Skin of body (tissue), 3 donors: ENCODE results near the gene LMBRD2. TPM values are rescaled to one million over a fixed set of nuclear protein-coding genes. Genes with fewer than 3 reads are reported as not detected.

Experiments
- DNase-seq: peaks from one replicate; lab custom pipeline; 2025; lab: John Stamatoyannopoulos, UW
- small RNA-seq: library from RNA; depleted of rRNA; stranded (forward); fragments of <200 nt; gene quantifications from one replicate; pipeline ENCODE3, GENCODE V24; 2014; ENCODE audit warnings: low replicate concordance
- total RNA-seq: library from RNA; depleted of rRNA; stranded (reverse); fragments of >200 nt; gene quantifications from one replicate; pipeline ENCODE4 v1.2.3, GENCODE V29; 2014

LMBRD2 gene
- total RNA-seq, 1 donor from 2014 or later = 11.3 TPM

DNA sequence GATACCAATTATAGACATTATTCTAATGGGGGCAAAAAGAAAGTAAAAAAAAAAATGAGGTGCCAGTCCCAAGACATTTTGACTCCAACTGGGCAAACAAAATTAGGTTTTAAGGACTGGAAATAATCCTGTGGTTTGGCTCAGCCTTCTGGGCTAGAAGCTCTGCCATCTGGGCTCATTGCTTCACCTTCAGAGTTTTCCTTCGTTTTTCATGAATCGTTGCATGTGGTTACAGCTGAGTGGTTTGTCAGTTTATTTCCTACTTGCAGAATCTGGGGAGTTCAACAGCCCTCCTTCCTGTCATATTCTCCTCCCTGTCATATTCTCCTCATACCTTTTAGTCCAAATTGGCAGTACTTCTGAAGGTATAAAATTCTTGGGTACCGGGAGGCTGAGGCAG lies 97.0 kb downstream of the LMBRD2 start:
- no peak for DNase-seq

DNA sequence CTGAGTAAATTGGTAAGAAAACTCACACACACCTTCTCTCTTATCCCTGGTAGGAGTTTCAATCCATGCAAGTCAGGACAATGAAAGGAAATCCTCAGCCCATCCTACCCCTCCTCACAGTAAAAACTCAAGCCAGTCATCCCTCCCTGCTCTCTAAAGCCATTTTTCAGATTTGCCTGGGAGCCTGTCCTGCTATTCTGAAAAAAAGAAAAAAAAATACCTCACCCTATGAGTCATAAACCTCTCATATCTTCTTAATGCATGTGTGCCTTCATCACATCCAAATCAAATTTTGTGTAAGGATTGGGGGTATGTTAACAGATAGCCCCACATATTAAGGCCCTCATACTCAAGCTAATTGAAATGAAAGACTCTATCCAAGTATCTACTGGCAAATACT lies 99.1 kb downstream of the LMBRD2 start:
- DNase-seq = no peak

DNA sequence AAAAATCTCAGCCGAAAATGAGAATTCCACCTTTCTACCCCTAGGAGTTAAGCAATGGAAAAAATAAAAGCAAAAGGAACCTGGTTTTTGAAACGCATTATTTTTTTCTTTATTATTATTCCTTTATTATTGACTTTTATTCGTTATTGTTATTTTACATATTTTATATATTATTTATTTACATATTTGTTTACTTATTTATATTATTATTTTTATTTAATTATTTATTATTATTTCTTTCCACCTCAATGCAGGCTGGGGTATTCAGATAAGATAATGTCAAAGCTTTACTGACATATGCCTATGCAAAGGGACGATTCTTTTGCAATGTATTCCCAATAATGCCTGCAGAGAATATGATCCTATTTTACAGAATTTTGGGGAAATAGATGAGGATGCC lies 101.7 kb downstream of the LMBRD2 start:
- DNase-seq = no peak

Small RNA genes within 50 kb of the gene (small RNA-seq; reads per million reads assigned to genes)
- not detected for gene AC016612.1
- gene MIR580 = 0.24 reads per million, percentile 10 among the genes with 10 or more reads in this experiment
- not detected for gene RNU6-1305P

Other genes with a start within 250 kb of the LMBRD2 start
- gene CAPSL, start 213.3 kb downstream of the LMBRD2 start, total RNA-seq = 0.20 TPM
- gene UGT3A1, start 160.5 kb downstream of the LMBRD2 start, total RNA-seq = 2.5 TPM
- 21.4 TPM for gene UGT3A2, start 85.0 kb downstream of the LMBRD2 start, total RNA-seq
- gene SKP2, start 224 bp upstream of the LMBRD2 start, total RNA-seq = 23.1 TPM
- 35.5 TPM for gene NADK2, start 90.0 kb upstream of the LMBRD2 start, total RNA-seq
- 5.1 TPM for gene RANBP3L, start 150.0 kb upstream of the LMBRD2 start, total RNA-seq